CD4-positive, alpha-beta T cell (primary cell): Measurements from ENCODE around the gene KRTAP19-6. TPM values are rescaled to one million over a fixed set of nuclear protein-coding genes. Genes with fewer than 3 reads are reported as not detected.

Experiments used
- ATAC-seq: fragments of 200-7000 bp; cut with Tn5 transposase; one replicate; pipeline ENCODE4 v1.10.0; 2022; ENCODE audit warnings: mild to moderate bottlenecking; ENCODE audit not compliant: poor library complexity
- CTCF ChIA-PET: fragments of 350-600 bp; sonication (Branson Sonifier 250); formaldehyde crosslinking; loops from one replicate; lab custom pipeline; 2021; ENCODE audit warnings: antibody characterized with exemption, inconsistent platforms; lab: Charles Lee
- POLR2A ChIA-PET: fragments of 350-600 bp; sonication (Branson Sonifier 250); formaldehyde crosslinking; loops from one replicate; lab custom pipeline; 2021; ENCODE audit warnings: antibody characterized with exemption, inconsistent platforms; lab: Charles Lee
- DNase-seq, 14 experiments: peaks; one replicate each; pipeline ENCODE4 v3.0.0-alpha.2; 2013 to 2020; ENCODE audit warnings: mixed read lengths in 2 of 14
- H3K27ac ChIP-seq, 2 donors: one replicate each; pipeline versions ENCODE4 v1.5.1 to v1.7.0; 2013; ENCODE audit warnings: low read length in 2 of 2, low read depth in 1 of 2, mild to moderate bottlenecking in 1 of 2
- H3K27me3 ChIP-seq, 2 experiments: 1 replicate in 1 of 2; 2 replicates in 1 of 2; pipeline versions ENCODE4 v1.6.1 to v1.7.0; 2013; ENCODE audit warnings: low read length in 2 of 2, control low read depth in 1 of 2, mild to moderate bottlenecking in 1 of 2, moderate library complexity in 1 of 2; ENCODE audit not compliant: insufficient read depth in 2 of 2, control insufficient read depth in 1 of 2
- H3K36me3 ChIP-seq: one replicate; pipeline ENCODE4 v1.6.1; 2013; ENCODE audit warnings: low read length, control low read depth; ENCODE audit not compliant: insufficient read depth
- H3K4me1 ChIP-seq: one replicate; pipeline ENCODE4 v1.6.1; 2013; ENCODE audit warnings: low read length, control low read depth; ENCODE audit not compliant: insufficient read depth
- H3K4me3 ChIP-seq: one replicate; pipeline ENCODE4 v1.5.1; 2013; ENCODE audit warnings: mild to moderate bottlenecking, low read length, moderate library complexity
- H3K9me3 ChIP-seq, 2 experiments: 1 replicate in 1 of 2; 2 replicates in 1 of 2; pipeline versions ENCODE4 v1.6.1 to v1.7.0; 2013; ENCODE audit warnings: low read length in 2 of 2, mild to moderate bottlenecking in 2 of 2, control low read depth in 1 of 2, moderate library complexity in 1 of 2; ENCODE audit not compliant: control insufficient read depth in 1 of 2, insufficient read depth in 1 of 2
- H3K27ac Mint-ChIP-seq: one replicate; pipeline ENCODE4 v1.8.0; 2020; ENCODE audit warnings: mixed read lengths
- H3K27me3 Mint-ChIP-seq: one replicate; pipeline ENCODE4 v1.8.0; 2021; ENCODE audit warnings: mixed read lengths
- H3K36me3 Mint-ChIP-seq: one replicate; pipeline ENCODE4 v1.8.0; 2021; ENCODE audit warnings: low read depth, mixed read lengths
- H3K4me1 Mint-ChIP-seq: one replicate; pipeline ENCODE4 v1.8.0; 2021; ENCODE audit warnings: low read depth, mixed read lengths
- H3K4me3 Mint-ChIP-seq: one replicate; pipeline ENCODE4 v1.8.0; 2020; ENCODE audit warnings: mild to moderate bottlenecking, mixed read lengths
- H3K9me3 Mint-ChIP-seq: one replicate; pipeline ENCODE4 v1.8.0; 2020; ENCODE audit warnings: mixed read lengths
- CTCF ChIP-seq: fragments of 200-600 bp; IDR thresholded peaks from one replicate; pipeline ENCODE4 v1.8.0; 2022; ENCODE audit warnings: antibody characterized with exemption, mild to moderate bottlenecking
- intact Hi-C, 2 experiments: fragments of 100-400 bp; cut with DNase I in 1 of 2; cut with micrococcal nuclease in 1 of 2; formaldehyde crosslinking; loops; one replicate each; pipeline versions ENCODE4 v1.15.1 to v1.9.0; 2023 to 2025; cut with DNase I, micrococcal nuclease
- total RNA-seq, 174 experiments: library from RNA in 2 of 174; stranded (reverse) in 2 of 174; gene quantifications; one replicate each; pipeline ENCODE4 v1.2.3 and lab custom pipeline; 2021 to 2026

Gene KRTAP19-6
- total RNA-seq, 2 experiments from 2014 or later, result not detected

- no peak for ATAC-seq
- Mint-ChIP-seq H3K27me3 (no peaks in the 10 kb centered on the region), H3K4me1 (no peaks in the 10 kb centered on the region), H3K4me3 (no peak overlapping the region), H3K27ac (no peak overlapping the region), H3K36me3 (no peaks in the 10 kb centered on the region), H3K9me3 (peaks cover 2% of the 10 kb centered on the region)
- Histone ChIP-seq H3K9me3 (peaks cover 0 to 3% of the 10 kb centered on the region in 2 experiments), H3K27ac (no peak overlapping the region), H3K27me3 (no peaks in the 10 kb centered on the region), H3K4me3 (no peak overlapping the region), H3K4me1 (no peaks in the 10 kb centered on the region), H3K36me3 (no peaks in the 10 kb centered on the region)
- intact Hi-C loops, result no loop called here
- TF ChIP-seq CTCF, result no peak
- ChIA-PET CTCF (no interaction called here), POLR2A (no interaction called here)
- no peak for DNase-seq
These were observed 26.0 kb upstream of the KRTAP19-6 start for GRCh38 chr21:30567617-30568016.

GRCh38 chr21:30563630-30564029 is 22.0 kb upstream of the KRTAP19-6 start:
- no peak for DNase-seq
- no peaks in the 10 kb centered on the region for H3K9me3 Mint-ChIP-seq
- H3K27me3 ChIP-seq, result no peaks in the 10 kb centered on the region
- ATAC-seq, result no peak
- H3K27me3 Mint-ChIP-seq, result no peaks in the 10 kb centered on the region
- no peak overlapping the region for H3K4me3 Mint-ChIP-seq
- no peak for TF ChIP-seq CTCF
- no peaks in the 10 kb centered on the region for H3K36me3 ChIP-seq
- intact Hi-C loops, result no loop called here
- no peak overlapping the region for H3K4me3 ChIP-seq
- H3K9me3 ChIP-seq, result peaks cover 0 to under 1% of the 10 kb centered on the region in 2 experiments
- no peaks in the 10 kb centered on the region for H3K36me3 Mint-ChIP-seq
- ChIA-PET CTCF (no interaction called here), POLR2A (no interaction called here)
- no peak overlapping the region for H3K27ac ChIP-seq
- H3K4me1 Mint-ChIP-seq, result no peaks in the 10 kb centered on the region
- H3K4me1 ChIP-seq, result no peaks in the 10 kb centered on the region
- no peak overlapping the region for H3K27ac Mint-ChIP-seq

- H3K4me1 ChIP-seq, result no peaks in the 10 kb centered on the region
- ChIA-PET POLR2A (no interaction called here), CTCF (no interaction called here)
- Mint-ChIP-seq H3K27ac (no peak overlapping the region), H3K36me3 (no peaks in the 10 kb centered on the region), H3K9me3 (no peaks in the 10 kb centered on the region), H3K4me3 (no peak overlapping the region), H3K27me3 (no peaks in the 10 kb centered on the region), H3K4me1 (no peaks in the 10 kb centered on the region)
- no peak overlapping the region for H3K27ac ChIP-seq
- no peaks in the 10 kb centered on the region for H3K36me3 ChIP-seq
- no peak overlapping the region for H3K4me3 ChIP-seq
- ATAC-seq (no peak), DNase-seq (no peak)
- no peak for TF ChIP-seq CTCF
- no peaks in the 10 kb centered on the region for H3K27me3 ChIP-seq
- no peaks in the 10 kb centered on the region for H3K9me3 ChIP-seq
- intact Hi-C loops, result no loop called here
These were observed 21.4 kb upstream of the KRTAP19-6 start for GRCh38 chr21:30563072-30563471.
